ENCODE results near the gene PDCL2. TPM values are rescaled to one million over a fixed set of nuclear protein-coding genes. Genes with fewer than 3 reads are reported as not detected.

PDCL2 gene
- total and polyA plus RNA-seq, 2 experiments from 2014 or later: 0.35 to 1.9 TPM

DNA sequence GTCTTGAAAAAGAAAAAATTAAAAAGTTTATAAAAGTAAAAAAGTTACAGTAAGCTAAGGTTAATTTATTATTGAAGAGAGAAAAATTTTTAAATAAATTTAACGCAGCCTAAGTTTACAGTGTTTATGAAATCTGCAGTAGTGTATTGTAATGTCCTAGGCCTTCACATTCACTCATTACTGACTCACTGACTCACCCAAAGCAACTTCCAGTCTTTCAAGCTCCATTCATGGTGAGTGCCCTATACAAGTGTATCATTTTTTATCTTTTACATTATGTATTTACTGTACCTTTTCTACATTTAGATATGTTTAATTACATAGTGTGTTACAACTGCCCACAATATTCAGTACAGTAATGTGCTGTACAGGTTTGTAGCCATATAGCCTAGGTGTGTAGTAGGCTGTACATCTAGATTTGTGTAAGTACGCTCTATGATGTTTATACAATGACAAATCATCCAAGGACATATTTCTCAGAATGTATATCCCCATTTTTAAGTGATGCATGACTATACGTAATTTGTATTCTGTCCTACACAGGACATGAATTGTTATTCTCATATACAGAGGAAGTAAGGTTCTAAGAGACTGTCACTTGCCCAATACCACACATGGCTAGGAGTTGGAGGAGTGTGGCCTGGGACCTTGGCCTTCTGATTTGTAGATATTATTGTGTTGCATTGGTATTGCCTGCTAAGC is 19.5 kb upstream of the PDCL2 start (continued):
- TF ChIP-seq, protein P1, sequence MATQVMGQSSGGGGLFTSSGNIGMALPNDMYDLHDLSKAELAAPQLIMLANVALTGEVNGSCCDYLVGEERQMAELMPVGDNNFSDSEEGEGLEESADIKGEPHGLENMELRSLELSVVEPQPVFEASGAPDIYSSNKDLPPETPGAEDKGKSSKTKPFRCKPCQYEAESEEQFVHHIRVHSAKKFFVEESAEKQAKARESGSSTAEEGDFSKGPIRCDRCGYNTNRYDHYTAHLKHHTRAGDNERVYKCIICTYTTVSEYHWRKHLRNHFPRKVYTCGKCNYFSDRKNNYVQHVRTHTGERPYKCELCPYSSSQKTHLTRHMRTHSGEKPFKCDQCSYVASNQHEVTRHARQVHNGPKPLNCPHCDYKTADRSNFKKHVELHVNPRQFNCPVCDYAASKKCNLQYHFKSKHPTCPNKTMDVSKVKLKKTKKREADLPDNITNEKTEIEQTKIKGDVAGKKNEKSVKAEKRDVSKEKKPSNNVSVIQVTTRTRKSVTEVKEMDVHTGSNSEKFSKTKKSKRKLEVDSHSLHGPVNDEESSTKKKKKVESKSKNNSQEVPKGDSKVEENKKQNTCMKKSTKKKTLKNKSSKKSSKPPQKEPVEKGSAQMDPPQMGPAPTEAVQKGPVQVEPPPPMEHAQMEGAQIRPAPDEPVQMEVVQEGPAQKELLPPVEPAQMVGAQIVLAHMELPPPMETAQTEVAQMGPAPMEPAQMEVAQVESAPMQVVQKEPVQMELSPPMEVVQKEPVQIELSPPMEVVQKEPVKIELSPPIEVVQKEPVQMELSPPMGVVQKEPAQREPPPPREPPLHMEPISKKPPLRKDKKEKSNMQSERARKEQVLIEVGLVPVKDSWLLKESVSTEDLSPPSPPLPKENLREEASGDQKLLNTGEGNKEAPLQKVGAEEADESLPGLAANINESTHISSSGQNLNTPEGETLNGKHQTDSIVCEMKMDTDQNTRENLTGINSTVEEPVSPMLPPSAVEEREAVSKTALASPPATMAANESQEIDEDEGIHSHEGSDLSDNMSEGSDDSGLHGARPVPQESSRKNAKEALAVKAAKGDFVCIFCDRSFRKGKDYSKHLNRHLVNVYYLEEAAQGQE (IDR thresholded peaks at IDR 0.05; ENCODE audit: unreplicated experiment): no peak
- TF ChIP-seq, protein P2, sequence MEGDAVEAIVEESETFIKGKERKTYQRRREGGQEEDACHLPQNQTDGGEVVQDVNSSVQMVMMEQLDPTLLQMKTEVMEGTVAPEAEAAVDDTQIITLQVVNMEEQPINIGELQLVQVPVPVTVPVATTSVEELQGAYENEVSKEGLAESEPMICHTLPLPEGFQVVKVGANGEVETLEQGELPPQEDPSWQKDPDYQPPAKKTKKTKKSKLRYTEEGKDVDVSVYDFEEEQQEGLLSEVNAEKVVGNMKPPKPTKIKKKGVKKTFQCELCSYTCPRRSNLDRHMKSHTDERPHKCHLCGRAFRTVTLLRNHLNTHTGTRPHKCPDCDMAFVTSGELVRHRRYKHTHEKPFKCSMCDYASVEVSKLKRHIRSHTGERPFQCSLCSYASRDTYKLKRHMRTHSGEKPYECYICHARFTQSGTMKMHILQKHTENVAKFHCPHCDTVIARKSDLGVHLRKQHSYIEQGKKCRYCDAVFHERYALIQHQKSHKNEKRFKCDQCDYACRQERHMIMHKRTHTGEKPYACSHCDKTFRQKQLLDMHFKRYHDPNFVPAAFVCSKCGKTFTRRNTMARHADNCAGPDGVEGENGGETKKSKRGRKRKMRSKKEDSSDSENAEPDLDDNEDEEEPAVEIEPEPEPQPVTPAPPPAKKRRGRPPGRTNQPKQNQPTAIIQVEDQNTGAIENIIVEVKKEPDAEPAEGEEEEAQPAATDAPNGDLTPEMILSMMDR (conservative IDR thresholded peaks at IDR 0.05; ENCODE audit: low read depth in 2 of 2): no peak
- no peak for TF ChIP-seq EZH2 (IDR thresholded peaks at IDR 0.05; ENCODE audit: low read depth, unreplicated experiment)
- TF ChIP-seq POLR2AphosphoS5 (IDR thresholded peaks at IDR 0.05; ENCODE audit: low read depth): no peak
- no peak for TF ChIP-seq ZNF114 (CRISPR knock-in tag; IDR thresholded peaks at IDR 0.05)
- no peak for TF ChIP-seq ZNF331 (CRISPR knock-in tag; IDR thresholded peaks at IDR 0.05; ENCODE audit: low read depth)
- TF ChIP-seq JUNB (IDR thresholded peaks at IDR 0.05; ENCODE audit: unreplicated experiment): no peak

DNA sequence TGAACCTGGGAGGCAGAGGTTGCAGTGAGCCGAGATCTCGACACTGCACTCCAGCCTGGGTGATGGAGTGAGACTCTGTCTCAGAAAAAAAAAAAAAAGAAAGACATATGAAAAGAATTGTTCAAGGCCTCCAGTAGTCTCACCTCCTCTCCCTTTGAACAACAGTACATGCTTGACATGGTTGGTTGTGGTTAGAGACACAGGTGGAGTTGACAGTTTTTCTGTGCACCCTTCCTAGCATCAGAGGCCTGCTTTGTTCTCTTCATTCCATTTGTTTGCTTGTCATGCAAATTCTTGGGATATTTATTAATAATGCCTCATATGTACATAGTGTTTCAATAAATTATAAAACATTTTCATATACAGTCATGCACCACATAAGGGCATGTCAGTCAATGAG is 18.3 kb upstream of the PDCL2 start:
- peaks cover 3% of the 10 kb centered on the region; the same call in 1 of the 3 replicates for H3K36me3 Mint-ChIP-seq (ENCODE audit: low read depth)
- H3K27ac Mint-ChIP-seq: no peak overlapping the region
- Histone ChIP-seq H4K20me1 (replicated peaks; ENCODE audit: insufficient read depth) (no peaks in the 10 kb centered on the region), H2AFZ (no peak overlapping the region), H3K79me2 (replicated peaks; ENCODE audit: insufficient read depth) (no peaks in the 10 kb centered on the region), H3K4me2 (no peak overlapping the region), H3F3A (replicated peaks; ENCODE audit: low read depth) (no peaks in the 10 kb centered on the region), H3K4me3 (no peak overlapping the region), H3K9me2 (ENCODE audit: insufficient read depth) (no peaks in the 10 kb centered on the region), H3K36me3 (ENCODE audit: insufficient read depth) (no peaks in the 10 kb centered on the region), H3K4me1 (ENCODE audit: insufficient read depth) (no peaks in the 10 kb centered on the region; the same call in 1 of the 2 replicates), H3K27ac (ENCODE audit: low read depth) (no peak overlapping the region), H3K27me3 (ENCODE audit: insufficient read depth) (no peaks in the 10 kb centered on the region)
- H3K9me3 Mint-ChIP-seq: no peaks in the 10 kb centered on the region
- no peak overlapping the region for H3K4me3 Mint-ChIP-seq
- no peak for ATAC-seq
- peaks cover 6% of the 10 kb centered on the region for H3K4me1 Mint-ChIP-seq
- no peak for DNase-seq (ENCODE audit: low spot score)
- no peaks in the 10 kb centered on the region for H3K27me3 Mint-ChIP-seq (ENCODE audit: insufficient read depth, low read depth, poor library complexity)
- TF ChIP-seq EZH2phosphoT487 (IDR thresholded peaks at IDR 0.05; ENCODE audit: unreplicated experiment) (no peak), CREB1 (CRISPR knock-in tag; IDR thresholded peaks at IDR 0.05; ENCODE audit: low read depth) (no peak), STAT1 (IDR thresholded peaks at IDR 0.05; ENCODE audit: unreplicated experiment) (no peak), POLR2AphosphoS5 (IDR thresholded peaks at IDR 0.05; ENCODE audit: low read depth) (no peak)
- TF ChIP-seq, protein P3, sequence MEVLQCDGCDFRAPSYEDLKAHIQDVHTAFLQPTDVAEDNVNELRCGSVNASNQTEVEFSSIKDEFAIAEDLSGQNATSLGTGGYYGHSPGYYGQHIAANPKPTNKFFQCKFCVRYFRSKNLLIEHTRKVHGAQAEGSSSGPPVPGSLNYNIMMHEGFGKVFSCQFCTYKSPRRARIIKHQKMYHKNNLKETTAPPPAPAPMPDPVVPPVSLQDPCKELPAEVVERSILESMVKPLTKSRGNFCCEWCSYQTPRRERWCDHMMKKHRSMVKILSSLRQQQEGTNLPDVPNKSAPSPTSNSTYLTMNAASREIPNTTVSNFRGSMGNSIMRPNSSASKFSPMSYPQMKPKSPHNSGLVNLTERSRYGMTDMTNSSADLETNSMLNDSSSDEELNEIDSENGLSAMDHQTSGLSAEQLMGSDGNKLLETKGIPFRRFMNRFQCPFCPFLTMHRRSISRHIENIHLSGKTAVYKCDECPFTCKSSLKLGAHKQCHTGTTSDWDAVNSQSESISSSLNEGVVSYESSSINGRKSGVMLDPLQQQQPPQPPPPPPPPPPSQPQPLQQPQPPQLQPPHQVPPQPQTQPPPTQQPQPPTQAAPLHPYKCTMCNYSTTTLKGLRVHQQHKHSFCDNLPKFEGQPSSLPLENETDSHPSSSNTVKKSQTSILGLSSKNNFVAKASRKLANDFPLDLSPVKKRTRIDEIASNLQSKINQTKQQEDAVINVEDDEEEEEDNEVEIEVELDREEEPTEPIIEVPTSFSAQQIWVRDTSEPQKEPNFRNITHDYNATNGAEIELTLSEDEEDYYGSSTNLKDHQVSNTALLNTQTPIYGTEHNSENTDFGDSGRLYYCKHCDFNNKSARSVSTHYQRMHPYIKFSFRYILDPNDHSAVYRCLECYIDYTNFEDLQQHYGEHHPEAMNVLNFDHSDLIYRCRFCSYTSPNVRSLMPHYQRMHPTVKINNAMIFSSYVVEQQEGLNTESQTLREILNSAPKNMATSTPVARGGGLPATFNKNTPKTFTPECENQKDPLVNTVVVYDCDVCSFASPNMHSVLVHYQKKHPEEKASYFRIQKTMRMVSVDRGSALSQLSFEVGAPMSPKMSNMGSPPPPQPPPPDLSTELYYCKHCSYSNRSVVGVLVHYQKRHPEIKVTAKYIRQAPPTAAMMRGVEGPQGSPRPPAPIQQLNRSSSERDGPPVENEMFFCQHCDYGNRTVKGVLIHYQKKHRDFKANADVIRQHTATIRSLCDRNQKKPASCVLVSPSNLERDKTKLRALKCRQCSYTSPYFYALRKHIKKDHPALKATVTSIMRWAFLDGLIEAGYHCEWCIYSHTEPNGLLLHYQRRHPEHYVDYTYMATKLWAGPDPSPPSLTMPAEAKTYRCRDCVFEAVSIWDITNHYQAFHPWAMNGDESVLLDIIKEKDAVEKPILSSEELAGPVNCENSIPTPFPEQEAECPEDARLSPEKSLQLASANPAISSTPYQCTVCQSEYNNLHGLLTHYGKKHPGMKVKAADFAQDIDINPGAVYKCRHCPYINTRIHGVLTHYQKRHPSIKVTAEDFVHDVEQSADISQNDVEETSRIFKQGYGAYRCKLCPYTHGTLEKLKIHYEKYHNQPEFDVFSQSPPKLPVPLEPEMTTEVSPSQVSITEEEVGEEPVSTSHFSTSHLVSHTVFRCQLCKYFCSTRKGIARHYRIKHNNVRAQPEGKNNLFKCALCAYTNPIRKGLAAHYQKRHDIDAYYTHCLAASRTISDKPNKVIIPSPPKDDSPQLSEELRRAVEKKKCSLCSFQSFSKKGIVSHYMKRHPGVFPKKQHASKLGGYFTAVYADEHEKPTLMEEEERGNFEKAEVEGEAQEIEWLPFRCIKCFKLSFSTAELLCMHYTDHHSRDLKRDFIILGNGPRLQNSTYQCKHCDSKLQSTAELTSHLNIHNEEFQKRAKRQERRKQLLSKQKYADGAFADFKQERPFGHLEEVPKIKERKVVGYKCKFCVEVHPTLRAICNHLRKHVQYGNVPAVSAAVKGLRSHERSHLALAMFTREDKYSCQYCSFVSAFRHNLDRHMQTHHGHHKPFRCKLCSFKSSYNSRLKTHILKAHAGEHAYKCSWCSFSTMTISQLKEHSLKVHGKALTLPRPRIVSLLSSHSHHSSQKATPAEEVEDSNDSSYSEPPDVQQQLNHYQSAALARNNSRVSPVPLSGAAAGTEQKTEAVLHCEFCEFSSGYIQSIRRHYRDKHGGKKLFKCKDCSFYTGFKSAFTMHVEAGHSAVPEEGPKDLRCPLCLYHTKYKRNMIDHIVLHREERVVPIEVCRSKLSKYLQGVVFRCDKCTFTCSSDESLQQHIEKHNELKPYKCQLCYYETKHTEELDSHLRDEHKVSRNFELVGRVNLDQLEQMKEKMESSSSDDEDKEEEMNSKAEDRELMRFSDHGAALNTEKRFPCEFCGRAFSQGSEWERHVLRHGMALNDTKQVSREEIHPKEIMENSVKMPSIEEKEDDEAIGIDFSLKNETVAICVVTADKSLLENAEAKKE (CRISPR knock-in tag; IDR thresholded peaks at IDR 0.05): no peak

Measured in GM23338 (cell line).